IPS-18a (cell line): ENCODE results near the gene UNC13D.
A peak's percentile ranks its signal among the peaks of the same experiment; 100 is the strongest.

Source experiments
- H3K27ac ChIP-seq: one replicate; pipeline ENCODE4 v1.5.1; 2013; ENCODE audit warnings: low read length
- H3K27me3 ChIP-seq: one replicate; pipeline ENCODE4 v1.6.1; 2013; ENCODE audit warnings: mild to moderate bottlenecking, low read length; ENCODE audit not compliant: control insufficient read depth, insufficient read depth
- H3K36me3 ChIP-seq: one replicate; pipeline ENCODE4 v1.6.1; 2013; ENCODE audit warnings: low read depth, low read length; ENCODE audit not compliant: control insufficient read depth
- H3K4me1 ChIP-seq: one replicate; pipeline ENCODE4 v1.6.1; 2013; ENCODE audit warnings: low read depth, low read length; ENCODE audit not compliant: control insufficient read depth
- H3K4me3 ChIP-seq: one replicate; pipeline ENCODE4 v1.5.1; 2013; ENCODE audit warnings: low read length
- H3K9ac ChIP-seq: one replicate; pipeline ENCODE4 v1.6.1; 2013; ENCODE audit warnings: mild to moderate bottlenecking, low read length, moderate library complexity
- H3K9me3 ChIP-seq: one replicate; pipeline ENCODE4 v1.6.1; 2013; ENCODE audit warnings: low read depth, low read length; ENCODE audit not compliant: control insufficient read depth

Gene UNC13D

DNA sequence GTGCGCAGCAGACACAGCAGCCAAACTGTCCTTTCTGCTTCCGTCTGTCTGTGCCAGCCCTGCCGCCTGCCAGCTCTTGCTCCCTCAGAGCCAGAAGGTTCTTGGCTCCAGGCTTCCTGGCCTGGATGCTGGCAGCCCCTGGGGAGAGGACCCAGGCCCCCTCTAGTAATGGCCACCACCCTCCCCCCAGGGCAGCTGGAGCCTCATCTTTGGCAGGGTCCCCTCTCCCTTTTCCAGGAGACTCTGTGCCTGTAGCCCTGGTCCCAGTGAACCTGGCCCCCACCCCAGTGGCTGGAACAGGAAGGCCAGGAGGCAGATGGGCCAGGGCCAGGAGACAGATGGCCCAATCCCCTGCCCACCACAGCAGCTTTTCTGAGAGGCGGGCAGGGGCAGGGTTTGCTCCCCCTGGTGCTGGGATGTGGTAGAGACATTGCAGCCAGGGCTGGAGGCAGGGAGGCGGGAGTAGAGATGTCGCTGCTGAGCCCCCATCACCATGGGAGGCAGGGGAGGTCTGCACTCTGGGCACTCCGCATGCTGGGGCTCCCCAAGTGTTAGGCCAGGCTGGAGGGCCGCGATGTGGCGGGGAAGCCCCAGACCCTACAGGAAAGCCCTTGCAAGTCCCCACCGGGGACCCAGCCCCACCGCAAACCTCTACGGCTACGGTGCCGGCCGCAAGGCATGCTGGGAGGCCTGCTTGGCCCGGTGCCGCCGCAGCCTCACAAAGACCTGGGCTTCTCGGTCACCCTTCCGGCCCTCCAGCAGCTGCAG, 16.7 kb downstream of the UNC13D start:
- Histone ChIP-seq H3K27me3 (no peaks in the 10 kb centered on the region), H3K4me1 (peaks cover 16% of the 10 kb centered on the region), H3K9me3 (no peaks in the 10 kb centered on the region), H3K27ac (peak overlapping the region; percentile 32), H3K4me3 (peak overlapping the region; percentile 53), H3K9ac (peak overlapping the region; percentile 43), H3K36me3 (peaks cover 20% of the 10 kb centered on the region)

DNA sequence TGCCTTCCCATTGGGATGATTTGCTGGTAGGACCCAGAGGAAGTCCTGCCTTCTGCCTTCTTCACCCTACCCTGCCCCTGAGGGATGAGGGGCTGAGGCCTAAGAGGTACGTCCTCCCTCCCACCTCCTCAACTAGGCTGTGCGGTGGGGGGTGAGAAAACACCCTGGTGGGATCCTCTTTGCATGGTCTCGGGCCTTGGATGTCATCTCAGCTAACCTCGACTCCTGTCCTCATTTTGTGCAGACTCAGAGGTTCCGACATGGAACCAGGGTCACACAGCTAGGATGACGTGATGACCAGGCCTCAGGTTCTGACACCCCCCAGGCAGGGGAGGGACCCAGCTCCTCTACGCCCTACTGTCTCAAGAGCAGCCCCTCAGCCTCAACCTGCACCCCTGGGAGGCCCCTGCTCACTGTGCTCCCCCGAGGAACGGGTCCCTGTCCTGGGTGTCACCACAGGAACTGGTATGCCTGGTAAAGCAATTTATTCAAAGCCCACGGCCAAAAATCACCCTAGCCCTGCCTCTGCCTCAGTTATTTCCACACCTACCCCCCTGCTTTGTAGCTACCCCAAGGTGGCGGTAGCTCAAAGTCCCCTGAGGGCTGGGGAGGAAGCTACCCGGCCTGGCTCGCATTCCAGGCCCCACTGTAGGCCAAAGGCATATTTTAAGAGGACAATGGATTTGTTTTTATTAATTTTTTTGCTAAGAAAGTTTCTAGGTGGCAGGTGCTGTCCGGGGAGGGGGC, 17.5 kb downstream of the UNC13D start:
- Histone ChIP-seq H3K27ac (no peak overlapping the region), H3K9ac (peak overlapping the region; percentile 39)

GRCh38 chr17:75825748-75826370, 18.3 kb downstream of the UNC13D start:
- Histone ChIP-seq H3K27ac (no peak overlapping the region), H3K9ac (no peak overlapping the region), H3K27me3 (no peaks in the 10 kb centered on the region), H3K4me1 (peaks cover 12% of the 10 kb centered on the region), H3K9me3 (no peaks in the 10 kb centered on the region), H3K4me3 (no peak overlapping the region), H3K36me3 (peaks cover 37% of the 10 kb centered on the region)

More for the DNA sequence above, 17.5 kb downstream of the UNC13D start:
- Histone ChIP-seq H3K4me3 (no peak overlapping the region), H3K9me3 (no peaks in the 10 kb centered on the region), H3K27me3 (no peaks in the 10 kb centered on the region), H3K36me3 (peaks cover 28% of the 10 kb centered on the region), H3K4me1 (peaks cover 12% of the 10 kb centered on the region)

DNA sequence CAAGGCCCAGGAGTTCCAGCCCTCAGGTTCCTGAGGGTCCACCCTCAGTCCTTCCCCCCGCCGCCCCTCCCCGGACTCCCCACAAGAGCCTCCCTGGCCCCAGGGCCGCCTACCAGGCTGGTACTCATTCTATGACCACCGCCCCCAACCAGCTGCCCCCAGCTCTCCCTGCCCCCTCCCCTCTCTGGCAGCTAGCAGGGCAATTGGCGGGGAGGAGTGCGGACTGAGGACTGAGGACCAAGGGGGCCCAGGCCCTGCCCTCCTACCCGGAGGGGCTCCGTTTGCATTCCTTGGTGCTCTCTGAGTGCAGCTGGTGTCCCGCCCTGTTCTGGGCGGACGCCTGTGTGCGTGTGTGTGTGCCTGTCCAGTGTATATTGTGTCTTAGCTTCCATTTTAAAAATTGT, 19.1 kb downstream of the UNC13D start:
- Histone ChIP-seq H3K4me3 (no peak overlapping the region), H3K9me3 (no peaks in the 10 kb centered on the region), H3K27ac (no peak overlapping the region), H3K27me3 (no peaks in the 10 kb centered on the region), H3K9ac (no peak overlapping the region), H3K36me3 (peaks cover 40% of the 10 kb centered on the region), H3K4me1 (peaks cover 6% of the 10 kb centered on the region)

GRCh38 chr17:75824666-75825065, 19.5 kb downstream of the UNC13D start:
- H3K9ac ChIP-seq = no peak overlapping the region
- peaks cover 6% of the 10 kb centered on the region for H3K4me1 ChIP-seq
- no peaks in the 10 kb centered on the region for H3K9me3 ChIP-seq
- H3K27ac ChIP-seq = no peak overlapping the region
- H3K4me3 ChIP-seq = no peak overlapping the region
- no peaks in the 10 kb centered on the region for H3K27me3 ChIP-seq
- H3K36me3 ChIP-seq = peaks cover 44% of the 10 kb centered on the region

DNA sequence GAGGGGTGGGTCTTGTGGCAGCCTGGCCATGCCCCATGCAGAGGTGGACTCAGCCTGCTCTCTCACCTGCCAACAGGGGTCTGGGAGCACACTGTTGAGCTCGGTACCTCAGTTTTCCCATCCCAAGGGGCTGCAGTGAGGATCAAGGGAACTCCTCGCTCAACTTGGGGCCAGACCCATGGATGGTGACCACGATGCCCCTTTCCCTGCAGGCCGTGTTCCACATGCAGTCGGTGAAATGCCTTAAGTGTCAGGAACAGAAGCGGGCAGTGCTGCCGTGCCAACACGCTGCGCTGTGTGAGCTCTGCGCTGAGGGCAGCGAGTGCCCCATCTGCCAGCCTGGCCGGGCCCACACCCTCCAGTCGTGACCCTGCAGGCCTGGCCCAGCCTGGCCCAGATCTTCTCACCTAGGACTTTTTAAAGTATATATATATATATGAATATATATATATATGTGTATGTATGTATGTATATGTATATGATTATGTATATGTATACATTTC, 20.1 kb downstream of the UNC13D start:
- Histone ChIP-seq H3K27ac (no peak overlapping the region), H3K27me3 (no peaks in the 10 kb centered on the region), H3K9ac (no peak overlapping the region), H3K9me3 (no peaks in the 10 kb centered on the region), H3K4me3 (no peak overlapping the region), H3K36me3 (peaks cover 49% of the 10 kb centered on the region), H3K4me1 (peaks cover 6% of the 10 kb centered on the region)

DNA sequence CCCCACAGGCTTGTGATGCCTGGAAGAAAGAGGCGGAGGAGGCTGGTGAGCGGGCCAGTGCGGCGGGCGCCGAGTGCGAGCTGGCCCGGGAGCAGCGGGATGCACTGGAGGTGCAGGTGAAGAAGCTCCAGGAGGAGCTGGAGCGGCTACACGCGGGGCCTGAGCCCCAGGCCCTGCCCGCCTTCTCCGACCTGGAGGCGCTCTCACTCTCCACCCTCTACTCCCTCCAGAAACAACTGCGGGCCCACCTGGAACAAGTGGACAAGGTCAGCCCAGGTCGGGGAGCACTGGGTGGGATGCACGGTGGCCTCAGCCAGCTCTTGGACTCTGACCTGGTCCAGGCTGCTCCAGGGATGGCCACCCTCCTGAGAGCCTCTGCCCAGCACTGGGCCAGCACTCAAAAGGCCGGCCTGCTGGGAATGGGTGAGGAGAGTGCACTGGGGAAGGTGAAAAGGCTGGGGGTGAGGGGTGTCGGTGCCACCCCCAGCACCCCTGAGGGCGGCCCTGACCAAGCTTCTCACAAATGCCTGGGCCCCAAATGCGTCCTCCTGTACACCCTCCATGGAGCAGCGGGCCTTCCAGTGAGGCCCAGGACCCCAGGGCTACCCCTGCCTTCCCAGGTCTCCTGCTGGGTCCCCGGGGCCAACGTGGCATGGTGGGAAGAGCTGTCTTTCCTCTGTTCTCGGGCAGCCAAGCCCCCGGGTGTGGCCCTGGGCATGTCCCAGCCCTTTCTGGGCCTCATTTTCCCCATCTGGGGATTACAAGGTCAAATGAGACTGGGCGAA, 20.8 kb downstream of the UNC13D start:
- Histone ChIP-seq H3K4me3 (no peak overlapping the region), H3K9ac (no peak overlapping the region), H3K27me3 (no peaks in the 10 kb centered on the region), H3K27ac (no peak overlapping the region), H3K9me3 (no peaks in the 10 kb centered on the region), H3K4me1 (peaks cover 6% of the 10 kb centered on the region), H3K36me3 (peaks cover 56% of the 10 kb centered on the region)

DNA sequence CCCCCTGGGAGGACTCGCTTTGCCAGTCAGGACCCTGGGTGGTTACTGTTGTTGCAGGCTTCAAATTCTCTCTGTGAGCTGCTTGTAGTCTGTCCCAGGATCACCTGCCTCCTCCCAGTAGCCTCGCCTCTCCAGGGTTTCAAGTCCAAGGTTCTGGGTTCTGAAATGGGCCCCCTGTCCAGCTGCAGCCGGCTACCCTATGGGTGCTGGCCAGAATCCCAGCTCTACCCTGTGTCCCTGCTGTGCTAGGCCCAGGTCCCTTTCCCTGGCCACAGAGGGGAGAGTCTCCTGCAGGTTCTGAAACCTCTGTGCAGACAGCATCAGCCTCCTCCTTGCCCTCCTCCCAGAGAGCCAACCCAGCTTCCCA, 21.4 kb downstream of the UNC13D start:
- Histone ChIP-seq H3K9me3 (no peaks in the 10 kb centered on the region), H3K27me3 (no peaks in the 10 kb centered on the region), H3K27ac (no peak overlapping the region), H3K4me1 (no peaks in the 10 kb centered on the region), H3K4me3 (no peak overlapping the region), H3K9ac (no peak overlapping the region), H3K36me3 (peaks cover 63% of the 10 kb centered on the region)

DNA sequence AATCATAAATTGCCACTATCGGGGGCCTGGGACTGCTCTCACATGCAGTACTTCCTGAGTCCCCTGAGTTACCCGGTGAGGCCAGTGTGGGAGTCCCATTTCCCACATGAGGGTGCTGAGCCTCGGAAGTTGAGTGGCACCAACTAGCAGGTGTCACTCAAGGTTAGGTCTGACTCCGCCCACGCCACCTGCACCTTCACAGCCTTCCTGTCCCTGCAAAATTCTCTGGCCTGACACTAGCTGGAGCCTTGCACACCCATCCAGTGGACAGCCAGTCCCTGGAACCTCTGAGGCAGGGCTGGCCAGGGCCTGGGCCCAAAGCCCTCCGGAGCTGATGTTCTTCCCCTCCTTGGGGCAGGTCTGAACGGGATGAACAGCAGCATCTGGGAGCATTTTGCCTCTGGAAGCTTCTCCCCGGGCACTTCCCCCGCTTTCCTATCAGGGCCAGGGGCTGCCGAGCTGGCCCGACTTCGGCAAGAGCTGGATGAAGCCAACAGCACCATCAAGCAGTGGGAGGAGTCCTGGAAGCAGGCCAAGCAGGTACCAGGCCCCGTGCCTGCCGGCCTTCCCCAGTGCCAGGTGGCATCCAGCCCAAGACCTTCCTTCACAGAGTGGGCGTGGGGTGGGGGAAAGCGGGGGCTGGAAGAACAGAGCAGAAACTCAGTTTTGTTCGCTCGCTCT, 21.9 kb downstream of the UNC13D start:
- no peaks in the 10 kb centered on the region for H3K4me1 ChIP-seq
- H3K27ac ChIP-seq = no peak overlapping the region
- H3K27me3 ChIP-seq = no peaks in the 10 kb centered on the region
- H3K9ac ChIP-seq = no peak overlapping the region
- no peak overlapping the region for H3K4me3 ChIP-seq
- H3K36me3 ChIP-seq = peaks cover 68% of the 10 kb centered on the region
- H3K9me3 ChIP-seq = no peaks in the 10 kb centered on the region

DNA sequence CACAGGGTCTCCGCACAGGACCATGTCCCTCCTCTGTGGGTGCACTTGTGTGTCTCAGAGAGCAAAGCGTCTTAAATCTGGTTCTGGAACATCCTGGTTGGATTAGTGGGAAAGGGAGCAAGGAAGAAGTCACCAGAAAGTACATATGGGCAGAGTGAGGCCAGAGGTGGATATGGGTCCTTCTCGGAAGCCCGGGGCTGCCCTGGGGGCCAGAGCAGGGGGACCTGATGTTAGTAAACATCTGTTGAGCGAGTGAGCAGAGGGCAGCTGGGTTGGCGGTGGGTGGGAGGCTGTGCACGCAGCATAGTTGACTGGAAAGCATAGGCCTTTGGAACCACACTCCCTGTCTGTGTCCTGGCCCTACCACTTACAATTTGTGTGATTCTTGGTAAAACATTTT, 22.7 kb downstream of the UNC13D start:
- H3K36me3 ChIP-seq = peaks cover 75% of the 10 kb centered on the region
- H3K9ac ChIP-seq = no peak overlapping the region
- H3K27ac ChIP-seq = no peak overlapping the region
- no peaks in the 10 kb centered on the region for H3K9me3 ChIP-seq
- H3K4me1 ChIP-seq = no peaks in the 10 kb centered on the region
- H3K4me3 ChIP-seq = no peak overlapping the region
- no peaks in the 10 kb centered on the region for H3K27me3 ChIP-seq
